Ascending aorta (tissue), 2 donors: ENCODE measurements around the gene NUPR1. TPM values are rescaled to one million over a fixed set of nuclear protein-coding genes. Genes with fewer than 3 reads are reported as not detected.
A peak's percentile ranks its signal among the peaks of the same experiment; 100 is the strongest.

Experiments
- DNase-seq, 2 donors: peaks; one replicate each; pipeline ENCODE4 v3.0.0-alpha.2; 2019; ENCODE audit warnings: low spot score in 2 of 2
- H3K27ac ChIP-seq, 2 donors: fragments of 200-600 bp; sonication (generic); one replicate each; pipeline ENCODE4 v1.5.1; 2016 to 2017; ENCODE audit warnings: mild to moderate bottlenecking in 1 of 2
- H3K27me3 ChIP-seq: fragments of 200-600 bp; sonication (generic); one replicate; pipeline ENCODE4 v1.5.1; 2017
- H3K36me3 ChIP-seq, 2 donors: fragments of 200-600 bp; sonication (generic); one replicate each; pipeline ENCODE4 v1.5.1; 2016
- H3K4me1 ChIP-seq, 2 donors: fragments of 200-600 bp; sonication (generic); one replicate each; pipeline ENCODE4 v1.5.1; 2016 to 2017; ENCODE audit warnings: mild to moderate bottlenecking in 1 of 2
- H3K4me3 ChIP-seq, 2 donors: fragments of 200-600 bp; sonication (generic); one replicate each; pipeline ENCODE4 v1.5.1; 2016 to 2017; ENCODE audit warnings: mild to moderate bottlenecking in 1 of 2
- H3K9me3 ChIP-seq, 2 donors: fragments of 200-600 bp; sonication (generic); one replicate each; pipeline ENCODE4 v1.5.1; 2016
- intact Hi-C: fragments of 100-400 bp; cut with DNase I; formaldehyde crosslinking; loops from one replicate; pipeline ENCODE4 v1.15.1; 2023
- total RNA-seq: library from RNA; depleted of rRNA; stranded (reverse); fragments of >200 nt; gene quantifications from one replicate; pipeline ENCODE4 v1.1.0, GENCODE V29; 2016
- TF ChIP-seq, protein P1 (sequence below), 3 experiments: fragments of 200-600 bp in 2 of 3; fragments of 450-650 bp in 1 of 3; sonication (generic) in 2 of 3; IDR thresholded peaks; one replicate each; pipeline ENCODE4 v1.5.1; 2016 to 2019; ENCODE audit warnings: antibody characterized with exemption in 3 of 3, mild to moderate bottlenecking in 1 of 3, moderate library complexity in 1 of 3

The NUPR1 gene
- total RNA-seq, 1 donor from 2014 or later, result 290 TPM

DNA sequence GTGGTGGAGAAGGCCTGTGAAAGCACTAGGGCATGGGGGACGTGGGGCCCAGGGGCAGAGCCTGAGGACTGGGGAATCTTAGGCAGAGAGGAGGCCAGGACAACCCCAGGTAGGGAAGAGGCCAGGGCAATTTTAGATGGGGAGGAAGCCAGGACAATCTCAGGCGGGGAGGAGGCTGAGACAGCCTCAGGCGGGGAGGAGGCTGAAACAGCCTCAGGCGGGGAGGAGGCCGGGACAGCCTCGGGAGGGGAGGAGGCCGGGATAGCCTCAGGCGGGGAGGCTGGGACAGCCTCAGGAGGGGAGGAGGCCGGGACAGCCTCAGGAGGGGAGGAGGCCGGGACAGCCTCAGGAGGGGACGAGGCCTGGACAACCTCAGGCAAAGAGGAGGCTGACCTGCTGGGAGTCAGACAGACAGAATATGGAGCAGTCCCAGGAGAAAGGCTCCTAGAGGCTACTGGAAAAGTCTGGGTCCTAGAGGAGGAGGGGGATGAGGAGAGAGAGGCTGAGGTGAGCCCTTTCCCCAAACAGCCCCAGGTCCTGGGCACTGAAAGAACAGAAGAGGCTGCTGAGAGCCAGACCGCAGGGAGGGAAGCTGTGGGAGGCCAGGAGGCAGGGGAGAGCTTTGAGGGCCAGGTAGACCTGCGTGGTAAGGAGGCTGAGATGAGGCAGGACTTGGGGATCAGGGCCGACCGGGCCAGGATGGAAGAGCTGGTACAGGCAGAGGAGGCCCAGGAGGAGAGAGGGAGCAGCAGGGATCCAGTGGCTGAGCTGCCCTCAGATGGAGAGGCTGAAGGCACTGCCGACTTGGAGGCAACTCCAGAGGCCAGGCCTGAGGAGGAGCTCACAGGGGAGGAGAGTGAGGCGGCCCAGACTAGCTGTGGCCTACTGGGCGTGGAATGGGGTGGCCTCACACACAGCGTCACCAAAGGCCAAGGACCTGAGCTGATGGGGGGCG lies 42.7 kb downstream of the NUPR1 start:
- Histone ChIP-seq H3K27me3 (no peaks in the 10 kb centered on the region), H3K4me3 (peak overlapping the region in 1 of 2 donors; percentile 44), H3K36me3 (no peaks in the 10 kb centered on the region), H3K4me1 (no peaks in the 10 kb centered on the region), H3K27ac (no peak overlapping the region), H3K9me3 (no peaks in the 10 kb centered on the region)
- intact Hi-C loops, result no loop called here
- TF ChIP-seq, protein P1, sequence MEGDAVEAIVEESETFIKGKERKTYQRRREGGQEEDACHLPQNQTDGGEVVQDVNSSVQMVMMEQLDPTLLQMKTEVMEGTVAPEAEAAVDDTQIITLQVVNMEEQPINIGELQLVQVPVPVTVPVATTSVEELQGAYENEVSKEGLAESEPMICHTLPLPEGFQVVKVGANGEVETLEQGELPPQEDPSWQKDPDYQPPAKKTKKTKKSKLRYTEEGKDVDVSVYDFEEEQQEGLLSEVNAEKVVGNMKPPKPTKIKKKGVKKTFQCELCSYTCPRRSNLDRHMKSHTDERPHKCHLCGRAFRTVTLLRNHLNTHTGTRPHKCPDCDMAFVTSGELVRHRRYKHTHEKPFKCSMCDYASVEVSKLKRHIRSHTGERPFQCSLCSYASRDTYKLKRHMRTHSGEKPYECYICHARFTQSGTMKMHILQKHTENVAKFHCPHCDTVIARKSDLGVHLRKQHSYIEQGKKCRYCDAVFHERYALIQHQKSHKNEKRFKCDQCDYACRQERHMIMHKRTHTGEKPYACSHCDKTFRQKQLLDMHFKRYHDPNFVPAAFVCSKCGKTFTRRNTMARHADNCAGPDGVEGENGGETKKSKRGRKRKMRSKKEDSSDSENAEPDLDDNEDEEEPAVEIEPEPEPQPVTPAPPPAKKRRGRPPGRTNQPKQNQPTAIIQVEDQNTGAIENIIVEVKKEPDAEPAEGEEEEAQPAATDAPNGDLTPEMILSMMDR (IDR thresholded peaks at IDR 0.05), result no peak
- no peak for DNase-seq

DNA sequence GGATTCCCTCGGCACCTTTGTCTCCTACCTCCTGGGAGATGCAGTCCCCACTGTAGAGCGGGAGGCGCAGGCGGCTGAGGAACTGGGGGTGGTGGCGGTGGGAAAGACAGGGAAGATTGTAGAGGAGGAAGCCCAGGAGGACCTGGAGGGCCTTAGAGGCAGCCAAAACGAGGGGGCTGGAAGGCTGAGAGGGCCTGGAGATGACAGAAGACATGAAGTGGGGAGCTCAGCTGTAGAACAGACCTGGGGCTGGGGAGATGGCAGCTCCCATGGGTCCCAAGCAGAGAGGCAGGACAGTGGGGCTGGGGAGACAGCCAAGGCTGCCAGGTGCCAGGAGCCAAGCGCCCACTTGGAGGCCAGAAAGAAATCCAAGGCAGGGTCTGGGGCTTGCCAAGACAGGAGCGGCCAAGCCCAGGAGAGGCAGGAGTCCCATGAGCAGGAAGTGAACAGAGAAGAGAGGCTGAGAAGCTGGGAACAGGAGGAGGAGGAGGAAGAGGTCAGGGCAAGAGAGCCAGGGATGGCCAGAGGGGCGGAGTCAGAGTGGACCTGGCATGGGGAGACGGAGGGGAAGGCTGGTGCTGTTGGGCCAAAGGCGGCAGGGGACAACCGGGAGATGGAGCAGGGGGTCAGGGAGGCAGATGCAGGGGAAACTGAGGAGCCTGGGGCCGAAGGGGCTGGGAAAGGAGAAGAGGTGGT lies 43.5 kb downstream of the NUPR1 start:
- H3K4me1 ChIP-seq, result peaks cover 2 to 4% of the 10 kb centered on the region in 2 donors
- H3K4me3 ChIP-seq, result peak overlapping the region; percentile 6 to 44
- no peak for DNase-seq
- H3K36me3 ChIP-seq, result no peaks in the 10 kb centered on the region
- TF ChIP-seq, protein P1 (IDR thresholded peaks at IDR 0.05), result no peak
- H3K27ac ChIP-seq, result no peak overlapping the region
- no peaks in the 10 kb centered on the region for H3K9me3 ChIP-seq
- intact Hi-C loops, result no loop called here
- no peaks in the 10 kb centered on the region for H3K27me3 ChIP-seq

DNA sequence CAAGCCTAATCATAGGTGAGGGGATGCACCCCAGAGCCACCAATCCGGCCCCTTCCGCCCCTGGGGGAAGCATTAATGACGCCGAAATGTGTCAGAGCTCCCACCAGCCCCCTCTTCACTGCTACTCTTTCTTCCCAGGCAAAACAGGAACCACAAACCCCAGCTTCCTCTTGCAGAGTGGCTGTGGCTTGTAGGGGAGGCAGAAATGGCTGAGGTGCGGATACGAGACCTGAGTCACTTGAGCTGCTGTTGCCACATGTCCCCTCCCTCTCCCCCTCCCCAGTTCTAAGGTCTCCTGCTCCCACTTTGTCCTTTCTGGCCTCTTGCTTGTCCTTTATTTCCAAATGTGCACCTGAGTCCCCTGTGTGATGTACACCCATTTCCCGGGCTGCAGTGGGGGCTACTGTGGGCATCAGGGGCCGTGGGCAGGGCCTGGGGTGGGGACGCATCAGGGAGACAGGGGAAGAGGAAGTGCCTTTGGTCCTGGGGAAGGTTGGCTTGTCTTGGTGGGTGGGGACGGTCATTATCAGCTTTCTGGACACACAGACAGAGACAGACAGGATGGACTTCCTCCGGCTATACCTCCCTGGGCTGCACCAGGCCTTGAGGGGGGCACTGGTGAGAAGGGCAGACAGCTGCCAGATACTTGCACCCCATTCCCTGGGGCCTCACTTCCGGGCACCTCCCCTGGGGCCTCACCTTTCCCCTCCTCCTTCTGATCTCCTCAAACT lies 44.5 kb downstream of the NUPR1 start, which contains the start of gene APOBR:
Gene APOBR (plus strand): TSS at position 523 of the 731 bp plus-strand sequence. CDS start 39 bp downstream, at position 562.
- Histone ChIP-seq H3K27ac (peak within 1 kb of the TSS in 1 of 2 donors; percentile 42), H3K9me3 (no peaks in the 10 kb centered on the region), H3K27me3 (no peaks in the 10 kb centered on the region), H3K4me1 (peaks cover 2 to 4% of the 10 kb centered on the region in 2 donors), H3K4me3 (peak within 1 kb of the TSS; percentile 6 to 44), H3K36me3 (peaks cover 0 to 3% of the 10 kb centered on the region in 2 donors)
- TF ChIP-seq, protein P1 (IDR thresholded peaks at IDR 0.05), result no peak
- peak; percentile 54 to 83 for DNase-seq
- intact Hi-C loops, result loop anchor here (5.0 kb wide), 2 partner anchors 217 to 478 kb away; partner anchors contain the start of gene SPNS1

DNA sequence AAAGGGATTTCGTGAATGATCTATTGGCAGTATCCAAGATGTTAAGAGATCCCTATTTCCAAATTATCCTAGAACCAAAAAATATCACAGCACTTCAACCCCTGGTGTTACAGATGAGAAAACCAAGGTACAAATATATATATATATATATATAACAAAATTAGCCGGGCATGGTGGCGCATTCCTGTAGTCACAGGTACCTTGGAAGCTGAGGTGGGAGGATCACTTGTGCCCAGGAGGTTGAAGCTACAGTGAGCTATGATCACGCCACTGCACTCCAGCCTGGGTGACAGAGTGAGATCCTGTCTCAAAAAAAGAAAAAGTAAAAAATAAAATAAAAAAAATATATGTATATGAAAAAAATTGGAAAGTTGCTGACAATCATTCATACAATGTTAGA lies 46.3 kb downstream of the NUPR1 start:
- Histone ChIP-seq H3K4me3 (peak overlapping the region; percentile 72 to 88), H3K4me1 (peaks cover 2 to 4% of the 10 kb centered on the region in 2 donors), H3K27me3 (no peaks in the 10 kb centered on the region), H3K9me3 (no peaks in the 10 kb centered on the region), H3K36me3 (peaks cover 5 to 16% of the 10 kb centered on the region in 2 donors), H3K27ac (peak overlapping the region; percentile 88 to 93)
- TF ChIP-seq, protein P1 (IDR thresholded peaks at IDR 0.05), result no peak
- intact Hi-C loops, result loop anchor here (1.0 to 5.0 kb wide), 5 partner anchors 46 to 480 kb away; partner anchors contain the start of genes NUPR1 and SPNS1
- no peak for DNase-seq

DNA sequence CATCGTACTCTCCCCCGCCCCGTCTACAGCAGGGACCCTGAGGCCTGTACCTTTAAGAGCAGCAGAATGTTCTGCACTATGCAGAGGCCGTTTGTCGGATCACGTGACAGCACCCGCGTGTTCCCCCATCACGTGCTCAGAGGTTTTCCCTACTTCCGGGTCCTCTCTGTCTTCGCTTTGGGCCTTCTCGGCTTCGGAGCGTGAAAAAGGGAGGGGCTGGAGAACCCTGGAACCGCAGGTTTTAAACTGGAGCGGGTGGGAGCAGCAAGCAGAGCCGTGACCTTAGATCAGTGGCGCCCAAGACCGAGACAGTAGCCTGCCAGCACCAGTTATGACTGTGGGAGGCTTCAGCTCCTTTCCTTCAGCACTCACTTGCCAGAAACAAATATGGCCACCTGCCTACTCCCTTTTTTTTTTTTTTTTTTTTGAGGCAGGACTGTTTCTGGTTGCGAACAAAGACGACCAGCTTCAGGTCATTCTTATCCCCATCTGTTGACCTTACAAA lies 46.8 kb downstream of the NUPR1 start, which contains the start of gene CLN3:
Gene CLN3 (minus strand): TSS at position 105 of the 505 bp plus-strand sequence. CDS start 315 bp downstream, outside the sequence.
- no peaks in the 10 kb centered on the region for H3K27me3 ChIP-seq
- no peaks in the 10 kb centered on the region for H3K9me3 ChIP-seq
- intact Hi-C loops, result loop anchor here (1.0 to 5.0 kb wide), 5 partner anchors 47 to 480 kb away; partner anchors contain the start of genes NUPR1 and SPNS1
- peaks cover 9 to 20% of the 10 kb centered on the region in 2 donors for H3K36me3 ChIP-seq
- DNase-seq, result peak; percentile 73 to 95
- TF ChIP-seq, protein P1 (IDR thresholded peaks at IDR 0.05), result no peak
- peak within 1 kb of the TSS; percentile 88 to 93 for H3K27ac ChIP-seq
- H3K4me1 ChIP-seq, result peaks cover 2 to 4% of the 10 kb centered on the region in 2 donors
- peak within 1 kb of the TSS; percentile 72 to 88 for H3K4me3 ChIP-seq
